GM21529 (cell line): ENCODE data around the gene IFNA5.
A peak's percentile ranks its signal among the peaks of the same experiment; 100 is the strongest.

Experiments used
- ATAC-seq: cut with Tn5 transposase; IDR thresholded peaks from one replicate; pipeline ENCODE4 v1.9.1; 2021; ENCODE audit not compliant: unreplicated experiment

IFNA5 gene

GRCh38 chr9:21294904-21295538 is 10.1 kb downstream of the IFNA5 start:
- peak; percentile 79 for ATAC-seq

GRCh38 chr9:21294364-21294774 is 10.7 kb downstream of the IFNA5 start:
- ATAC-seq: peak; percentile 55

GRCh38 chr9:21289848-21290247 is 15.3 kb downstream of the IFNA5 start:
- no peak for ATAC-seq

GRCh38 chr9:21287280-21287679 is 17.8 kb downstream of the IFNA5 start:
- no peak for ATAC-seq

GRCh38 chr9:21286659-21287058 is 18.5 kb downstream of the IFNA5 start:
- ATAC-seq: no peak

- ATAC-seq: no peak
Measured at GRCh38 chr9:21286099-21286498, 19.0 kb downstream of the IFNA5 start.

- ATAC-seq: no peak
Measured at GRCh38 chr9:21281275-21281674, 23.8 kb downstream of the IFNA5 start.

GRCh38 chr9:21268347-21268657 is 36.8 kb downstream of the IFNA5 start:
- no peak for ATAC-seq

- ATAC-seq: peak; percentile 64
Measured at GRCh38 chr9:21267485-21268346, 37.4 kb downstream of the IFNA5 start.

GRCh38 chr9:21266733-21267484 is 38.2 kb downstream of the IFNA5 start:
- peak; percentile 39 for ATAC-seq

GRCh38 chr9:21265421-21266189 is 39.5 kb downstream of the IFNA5 start:
- peak; percentile 46 for ATAC-seq

GRCh38 chr9:21255538-21256212 is 49.4 kb downstream of the IFNA5 start:
- ATAC-seq: no peak
